Activated effector memory CD4-positive, alpha-beta T cell treated with anti-CD3 and anti-CD28 coated beads, Interleukin-2, amount 50 U/mL, for 16 hours (primary cell): Measurements from ENCODE around the gene AMACR.
"Not testable (repeated sequence)": the region's sequence is repeated elsewhere in the genome, so short reads cannot be mapped to it uniquely, and the experiment has no call there.

ENCODE experiments used
- DNase-seq: peaks from one replicate; pipeline ENCODE4 v3.0.0-alpha.2; 2020

The AMACR gene

GRCh38 chr5:34035756-34036155, 27.9 kb upstream of the AMACR start:
- no peak for DNase-seq

GRCh38 chr5:34034534-34035327, 26.9 kb upstream of the AMACR start:
- DNase-seq: no peak

- DNase-seq: no peak
These were observed 24.1 kb upstream of the AMACR start for GRCh38 chr5:34031966-34032365.

GRCh38 chr5:34031117-34031516, 23.3 kb upstream of the AMACR start:
- DNase-seq: no peak

GRCh38 chr5:34030585-34030984, 22.7 kb upstream of the AMACR start:
- DNase-seq: not testable (repeated sequence)

GRCh38 chr5:34030048-34030447, 22.2 kb upstream of the AMACR start:
- no peak for DNase-seq

- no peak for DNase-seq
These were observed 20.5 kb upstream of the AMACR start for GRCh38 chr5:34028349-34028748.

- no peak for DNase-seq
These were observed 18.4 kb upstream of the AMACR start for GRCh38 chr5:34026089-34026761.

- DNase-seq: no peak
These were observed 14.4 kb upstream of the AMACR start for GRCh38 chr5:34022121-34022705.

- DNase-seq: no peak
These were observed 13.5 kb upstream of the AMACR start for GRCh38 chr5:34021334-34021733.

- DNase-seq: no peak
These were observed 12.9 kb upstream of the AMACR start for GRCh38 chr5:34020726-34021125.

- no peak for DNase-seq
These were observed 9.4 kb upstream of the AMACR start for GRCh38 chr5:34017254-34017653.

- no peak for DNase-seq
These were observed 8.9 kb upstream of the AMACR start for GRCh38 chr5:34016750-34017149.

GRCh38 chr5:34016222-34016621, 8.4 kb upstream of the AMACR start:
- no peak for DNase-seq

- no peak for DNase-seq
These were observed 7.4 kb upstream of the AMACR start for GRCh38 chr5:34015120-34015822.

GRCh38 chr5:34014626-34015025, 6.8 kb upstream of the AMACR start:
- no peak for DNase-seq

GRCh38 chr5:34013547-34013946, 5.7 kb upstream of the AMACR start:
- DNase-seq: no peak

GRCh38 chr5:34012791-34013190, 4.9 kb upstream of the AMACR start:
- no peak for DNase-seq

- no peak for DNase-seq
These were observed 3.7 kb upstream of the AMACR start for GRCh38 chr5:34011536-34011935.

GRCh38 chr5:34010146-34010545, 2.3 kb upstream of the AMACR start:
- not testable (repeated sequence) for DNase-seq

- no peak for DNase-seq
These were observed 1.8 kb upstream of the AMACR start for GRCh38 chr5:34009610-34010009.

GRCh38 chr5:34008802-34009201, 952 bp upstream of the AMACR start:
- DNase-seq: no peak

- DNase-seq: no peak
These were observed 639 bp downstream of the AMACR start for GRCh38 chr5:34007201-34007620.

GRCh38 chr5:34005681-34006080, 2.2 kb downstream of the AMACR start:
- no peak for DNase-seq
